Pancreas (tissue), 10 donors: ENCODE results near the gene BRAT1. TPM values are rescaled to one million over a fixed set of nuclear protein-coding genes. Genes with fewer than 3 reads are reported as not detected.

ENCODE experiments used
- ATAC-seq, 4 donors: fragments of 200-7000 bp; cut with Tn5 transposase; one replicate each; pipeline versions ENCODE4 v1.8.0 to v1.9.1; 2020; ENCODE audit warnings: mild to moderate bottlenecking in 4 of 4, moderate library complexity in 4 of 4
- DNase-seq, 6 donors: peaks; one replicate each; pipeline ENCODE4 v3.0.0-alpha.2; 2020
- FAIRE-seq: peaks from 2 replicates; lab custom pipeline; 2012; peaks lifted over from hg19 to GRCh38; lab: Jason Lieb, UNC
- H3K27ac ChIP-seq, 4 donors: fragments of 200-600 bp; sonication (generic); 1 replicate in 3 of 4; 2 replicates in 1 of 4; pipeline versions ENCODE4 v1.5.0 to v1.8.0; 2020
- H3K27me3 ChIP-seq, 4 donors: fragments of 200-600 bp; one replicate each; pipeline ENCODE4 v1.8.0; 2021
- H3K36me3 ChIP-seq, 3 donors: fragments of 200-600 bp; sonication (generic) in 1 of 3; one replicate each; pipeline versions ENCODE4 v1.5.0 to v1.8.0; 2020 to 2021
- H3K4me1 ChIP-seq, 3 donors: fragments of 200-600 bp; one replicate each; pipeline ENCODE4 v1.8.0; 2021
- H3K4me3 ChIP-seq, 4 donors: fragments of 200-600 bp; sonication (generic) in 2 of 4; one replicate each; pipeline versions ENCODE4 v1.5.0 to v1.8.0; 2020 to 2021
- H3K9me3 ChIP-seq, 4 donors: fragments of 200-600 bp; one replicate each; pipeline ENCODE4 v1.8.0; 2021
- WGBS, 2 donors: extraction: QIAGEN DNeasy Blood & Tissue Kit; methylation state at CpG; one replicate each; pipeline ENCODE4 v1.1.7; 2013; 5-methylcytosine and 5-hydroxymethylcytosine counted together
- intact Hi-C, 3 donors: fragments of 100-400 bp; cut with DNase I; formaldehyde crosslinking; loops; one replicate each; pipeline versions ENCODE4 v1.11.1 to v1.14.2; 2022
- polyA plus RNA-seq, 2 donors: library from polyadenylated mRNA; stranded (reverse); fragments of 200-250 nt; gene quantifications; one replicate each; pipeline ENCODE4 v1.2.3, GENCODE V29; 2013
- total RNA-seq, 6 donors: library from RNA; stranded (reverse); fragmentation: NEBNext Ultra II Directional in 4 of 6; extraction: Animal tissue kit (Norgen Biotek cat#: 25700) in 4 of 6; gene quantifications; one replicate each; pipeline versions ENCODE4 v1.2.1 to v1.2.4, GENCODE V29; 2021 to 2023
- TF ChIP-seq, protein P1 (sequence below), 4 donors: fragments of 200-600 bp; sonication (generic) in 3 of 4; IDR thresholded peaks; one replicate each; pipeline versions ENCODE4 v1.5.0 to v1.8.0; 2021; ENCODE audit warnings: antibody characterized with exemption in 4 of 4
- donor health status: healthy with polysubstance abuse.
- donor health status: DM: no; HTN: no; CAD: no; lungs with moderate emphysema.
- donor health status: DM: no; HTN: no; CAD: no.
- donor health status: control.
- donor health status: control.
- donor health status: Bipolar disorder and iron deficiency.
- donor health status: DM: yes; HTN: yes; CAD: no.
- donor health status: DM: no; HTN: no; CAD: no.
- donor health status: DM: no; HTN: no; CAD: no.
- donor health status: DM: yes; HTN: yes; CAD: no.

BRAT1 gene
- total and polyA plus RNA-seq, 8 donors = 11.8 to 54.4 (median 15.2) TPM

GRCh38 chr7:2596464-2597272 lies 41.3 kb upstream of the BRAT1 start:
- FAIRE-seq = no peak
- no peak for DNase-seq
- no peaks in the 10 kb centered on the region for H3K4me1 ChIP-seq
- H3K9me3 ChIP-seq = no peaks in the 10 kb centered on the region
- WGBS, 2 donors = 88 to 89% methylated on average over 22 of the region's 22 CpGs
- ATAC-seq = no peak
- H3K27ac ChIP-seq = no peak overlapping the region
- H3K36me3 ChIP-seq = peaks cover 0 to 68% (median 6%) of the 10 kb centered on the region in 3 donors
- TF ChIP-seq, protein P1, sequence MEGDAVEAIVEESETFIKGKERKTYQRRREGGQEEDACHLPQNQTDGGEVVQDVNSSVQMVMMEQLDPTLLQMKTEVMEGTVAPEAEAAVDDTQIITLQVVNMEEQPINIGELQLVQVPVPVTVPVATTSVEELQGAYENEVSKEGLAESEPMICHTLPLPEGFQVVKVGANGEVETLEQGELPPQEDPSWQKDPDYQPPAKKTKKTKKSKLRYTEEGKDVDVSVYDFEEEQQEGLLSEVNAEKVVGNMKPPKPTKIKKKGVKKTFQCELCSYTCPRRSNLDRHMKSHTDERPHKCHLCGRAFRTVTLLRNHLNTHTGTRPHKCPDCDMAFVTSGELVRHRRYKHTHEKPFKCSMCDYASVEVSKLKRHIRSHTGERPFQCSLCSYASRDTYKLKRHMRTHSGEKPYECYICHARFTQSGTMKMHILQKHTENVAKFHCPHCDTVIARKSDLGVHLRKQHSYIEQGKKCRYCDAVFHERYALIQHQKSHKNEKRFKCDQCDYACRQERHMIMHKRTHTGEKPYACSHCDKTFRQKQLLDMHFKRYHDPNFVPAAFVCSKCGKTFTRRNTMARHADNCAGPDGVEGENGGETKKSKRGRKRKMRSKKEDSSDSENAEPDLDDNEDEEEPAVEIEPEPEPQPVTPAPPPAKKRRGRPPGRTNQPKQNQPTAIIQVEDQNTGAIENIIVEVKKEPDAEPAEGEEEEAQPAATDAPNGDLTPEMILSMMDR (IDR thresholded peaks at IDR 0.05) = no peak
- H3K27me3 ChIP-seq = no peaks in the 10 kb centered on the region
- intact Hi-C loops = no loop called here
- no peak overlapping the region for H3K4me3 ChIP-seq

DNA sequence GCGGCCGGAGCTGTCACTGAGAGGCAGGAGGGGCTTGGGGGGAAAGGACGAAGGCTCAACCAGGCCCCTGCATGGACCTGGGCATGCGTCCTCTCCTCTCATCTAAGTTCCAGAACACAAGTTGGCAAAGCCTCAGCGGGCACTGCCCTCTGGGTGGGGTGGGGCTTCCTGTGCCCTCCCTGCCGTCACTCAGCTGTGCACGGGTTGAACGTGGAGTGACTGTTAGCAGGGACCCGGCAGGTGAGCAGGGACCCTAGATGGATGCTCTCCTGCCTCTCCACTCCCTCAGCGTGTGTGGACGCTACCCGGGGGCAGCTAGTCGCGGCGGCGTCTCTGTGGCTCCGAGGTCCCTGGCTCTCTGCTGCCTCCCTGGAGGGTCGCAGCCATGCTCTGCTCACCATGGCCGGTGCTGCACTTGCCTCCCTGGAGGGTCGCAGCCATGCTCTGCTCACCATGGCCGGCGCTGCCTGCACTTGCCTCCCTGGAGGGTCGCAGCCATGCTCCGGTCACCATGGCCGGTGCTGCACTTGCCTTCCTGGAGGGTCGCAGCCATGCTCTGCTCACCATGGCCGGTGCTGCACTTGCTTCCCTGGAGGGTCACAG lies 40.0 kb upstream of the BRAT1 start:
- Histone ChIP-seq H3K4me3 (no peak overlapping the region), H3K9me3 (no peaks in the 10 kb centered on the region), H3K36me3 (peaks cover 0 to 56% (median 6%) of the 10 kb centered on the region in 3 donors), H3K27ac (no peak overlapping the region), H3K27me3 (no peaks in the 10 kb centered on the region), H3K4me1 (no peaks in the 10 kb centered on the region)
- no peak for ATAC-seq
- TF ChIP-seq, protein P1 (IDR thresholded peaks at IDR 0.05) = no peak
- 92% methylated on average over 27 of the region's 27 CpGs for WGBS, 2 donors
- FAIRE-seq = no peak
- intact Hi-C loops = no loop called here
- DNase-seq = no peak

DNA sequence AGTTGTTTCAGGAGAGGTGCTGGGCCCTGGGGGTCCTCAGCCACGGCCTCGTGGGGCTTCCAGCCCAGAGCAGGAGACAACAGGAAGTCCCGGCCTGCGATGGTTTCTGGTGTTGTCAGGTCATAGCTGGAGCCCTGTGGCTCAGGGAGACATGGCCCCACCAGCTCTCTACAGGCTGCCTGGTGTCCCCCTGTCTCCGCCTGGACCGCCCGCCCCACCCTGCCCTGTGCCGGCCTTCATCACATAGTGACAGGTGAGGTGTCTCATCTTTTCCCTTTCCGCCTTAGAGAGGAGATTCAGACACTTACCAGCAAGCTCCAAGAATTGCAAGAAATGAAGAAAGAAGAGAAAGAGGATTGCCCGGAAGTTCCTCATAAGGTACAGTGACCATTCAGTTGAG lies 39.3 kb upstream of the BRAT1 start:
- H3K9me3 ChIP-seq = no peaks in the 10 kb centered on the region
- FAIRE-seq = no peak
- no peak overlapping the region for H3K27ac ChIP-seq
- intact Hi-C loops = no loop called here
- no peaks in the 10 kb centered on the region for H3K4me1 ChIP-seq
- 88 to 98% methylated on average over 10 of the region's 10 CpGs for WGBS, 2 donors
- H3K36me3 ChIP-seq = peaks cover 0 to 50% (median 6%) of the 10 kb centered on the region in 3 donors
- H3K4me3 ChIP-seq = no peak overlapping the region
- no peak for DNase-seq
- H3K27me3 ChIP-seq = no peaks in the 10 kb centered on the region
- no peak for ATAC-seq
- TF ChIP-seq, protein P1 (IDR thresholded peaks at IDR 0.05) = no peak

DNA sequence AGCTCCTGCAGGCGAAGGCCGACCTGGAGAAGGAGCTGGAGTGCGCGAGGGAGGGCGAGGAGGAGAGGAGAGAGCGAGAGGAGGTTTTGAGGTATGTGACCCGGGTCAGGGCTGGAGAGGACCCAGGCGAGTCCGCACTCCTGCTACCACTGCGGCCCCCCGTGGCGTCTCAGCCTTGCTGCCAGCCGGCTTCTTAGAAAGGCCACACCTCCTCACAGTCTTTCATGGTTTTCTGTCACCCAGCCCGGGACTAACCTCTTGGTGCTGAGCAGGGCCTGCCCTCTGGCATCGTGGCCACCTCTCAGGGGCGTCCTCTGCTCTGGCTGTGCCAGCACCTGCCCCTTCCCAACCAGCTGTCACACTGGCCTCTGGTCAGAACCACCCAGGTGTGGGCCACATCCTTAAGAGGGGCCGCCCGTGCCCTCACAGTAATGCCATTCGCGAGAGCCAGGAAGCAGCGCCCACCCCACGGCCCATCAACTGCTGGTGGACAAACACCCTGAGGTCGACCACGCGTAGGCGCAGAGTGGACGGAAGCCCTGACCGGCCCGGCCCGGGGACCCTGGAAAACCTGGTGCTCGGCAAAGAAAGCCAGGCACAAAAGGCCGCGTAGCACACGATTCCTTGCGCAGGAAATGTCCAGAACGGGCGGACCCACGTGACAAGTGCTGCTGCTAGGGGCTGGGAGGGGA lies 37.9 kb upstream of the BRAT1 start:
- TF ChIP-seq, protein P1 (IDR thresholded peaks at IDR 0.05) = no peak
- no peak for DNase-seq
- H3K27me3 ChIP-seq = no peaks in the 10 kb centered on the region
- FAIRE-seq = no peak
- H3K4me3 ChIP-seq = no peak overlapping the region
- 95 to 96% methylated on average over 38 of the region's 38 CpGs for WGBS, 2 donors
- intact Hi-C loops = no loop called here
- no peak overlapping the region for H3K27ac ChIP-seq
- H3K36me3 ChIP-seq = peaks cover 0 to 38% (median 4%) of the 10 kb centered on the region in 3 donors
- no peaks in the 10 kb centered on the region for H3K4me1 ChIP-seq
- ATAC-seq = no peak
- H3K9me3 ChIP-seq = no peaks in the 10 kb centered on the region
